LoVo (cell line): Measurements from ENCODE around the gene CARS1.

Source experiments
- DNase-seq: peaks from one replicate; pipeline ENCODE4 v3.0.0-alpha.2; 2016; ENCODE audit warnings: low spot score

Gene CARS1

DNA sequence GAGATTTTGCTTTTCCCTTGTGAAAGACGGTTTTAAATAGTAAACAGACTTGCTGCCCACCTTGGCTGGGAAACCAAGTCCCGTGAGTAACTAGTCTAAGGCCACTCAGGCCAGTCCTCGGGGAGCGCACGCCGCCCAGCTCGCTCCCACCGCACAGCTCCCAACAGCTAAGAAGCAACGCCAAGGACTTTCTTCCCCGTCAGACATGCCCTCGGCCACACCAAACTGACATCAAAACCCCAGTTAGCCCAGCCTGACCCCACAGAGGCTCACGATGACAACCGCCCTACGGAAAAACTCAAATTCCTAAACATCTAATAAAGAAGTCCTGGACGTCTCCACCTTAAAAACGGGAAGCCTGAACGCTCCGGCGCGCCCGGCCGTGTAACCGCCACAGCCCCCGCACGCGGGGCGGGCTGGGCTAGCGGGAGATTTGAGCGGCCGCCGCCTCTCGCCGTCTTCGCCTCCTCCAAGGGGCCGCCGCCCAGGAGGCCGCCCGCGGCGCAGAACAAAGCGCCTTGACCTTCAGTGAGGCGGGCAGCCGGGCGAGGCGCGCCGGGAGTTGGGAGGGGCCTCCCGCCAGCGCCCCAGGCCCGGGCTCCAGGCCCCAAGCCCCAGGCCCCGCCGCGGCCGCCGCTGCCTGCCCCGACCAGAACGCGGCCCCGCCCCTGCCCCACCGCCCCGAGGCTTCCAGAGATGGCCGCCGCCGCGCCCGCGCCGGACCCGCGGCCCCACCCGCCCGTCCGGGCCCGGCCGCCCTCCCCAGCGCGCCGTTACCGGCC is 65.6 kb downstream of the CARS1 start:
- DNase-seq = peak; percentile 58

DNA sequence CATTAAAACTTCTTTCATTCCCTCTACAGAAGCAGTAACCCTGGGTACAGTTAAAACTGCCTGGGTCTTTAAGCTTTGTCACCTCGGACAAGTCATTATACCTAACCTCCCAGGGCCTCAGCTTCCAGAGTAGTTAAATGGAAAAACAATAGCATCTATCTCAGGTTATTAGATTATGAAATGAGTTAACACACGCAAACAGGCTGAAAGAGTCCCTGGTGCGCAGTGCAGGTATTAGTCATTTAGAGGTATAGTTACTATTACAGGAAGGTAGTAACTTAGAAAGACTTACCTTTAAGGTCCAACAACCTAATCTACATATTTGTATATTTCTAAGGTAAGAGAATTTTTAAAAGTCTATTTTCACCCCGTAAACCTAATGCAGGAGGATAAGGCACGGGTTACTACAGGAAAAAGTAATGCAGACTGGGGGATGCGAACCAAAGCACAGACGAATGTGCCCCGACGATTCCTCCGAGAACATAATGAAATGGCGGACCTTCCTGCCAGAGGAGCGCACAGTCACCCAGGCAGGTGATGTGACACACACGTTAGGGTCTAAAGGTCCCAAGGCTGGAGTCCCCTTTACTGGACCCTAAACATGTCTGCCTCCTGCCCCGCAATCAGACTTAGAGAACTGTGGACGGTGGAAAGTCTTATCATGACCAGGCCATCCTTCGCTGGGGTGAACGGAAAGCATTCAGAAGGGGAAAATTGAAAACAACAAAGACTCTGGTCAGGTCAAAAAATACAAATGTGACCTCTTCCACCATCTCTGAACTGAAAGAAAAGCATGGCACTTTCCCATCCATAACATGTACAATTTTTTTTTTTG is 66.4 kb downstream of the CARS1 start:
- peak; percentile 36 for DNase-seq

DNA sequence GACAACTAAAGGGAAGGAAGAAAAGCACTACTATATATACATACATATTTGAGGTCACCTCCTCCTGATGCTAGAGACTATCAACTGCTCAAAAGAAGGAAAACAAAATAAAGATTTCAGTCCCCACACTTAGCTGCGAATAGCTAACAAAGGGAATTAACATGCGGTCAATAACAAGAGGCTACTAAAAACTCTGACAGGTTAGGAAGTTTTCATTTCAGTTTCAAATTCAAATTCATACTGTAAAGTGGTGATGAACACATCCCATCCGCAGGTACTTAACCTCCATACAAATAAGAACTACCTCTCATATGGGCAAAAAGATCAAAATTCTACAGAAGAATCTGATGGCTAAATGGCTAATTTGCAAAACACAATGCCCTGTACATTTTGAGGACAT is 67.7 kb downstream of the CARS1 start:
- DNase-seq = no peak

DNA sequence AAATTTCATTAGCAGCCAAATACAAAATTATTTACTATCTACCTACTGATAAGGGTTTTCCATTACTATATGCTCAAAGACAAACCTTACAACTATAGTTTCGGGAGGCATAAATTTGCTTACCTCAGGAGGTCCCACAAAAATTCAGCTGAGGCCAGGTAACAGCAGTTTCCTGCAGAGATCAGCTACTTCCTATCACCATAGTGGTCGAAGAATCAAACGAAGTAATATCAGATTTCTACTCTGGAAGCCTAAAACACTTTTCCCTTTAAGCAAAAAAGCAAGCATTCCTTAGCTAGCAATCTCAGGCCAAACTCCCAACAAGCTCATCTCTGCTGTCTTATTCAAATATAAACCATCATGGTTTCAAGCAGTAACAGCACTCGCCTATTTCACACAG is 68.2 kb downstream of the CARS1 start:
- DNase-seq = no peak

DNA sequence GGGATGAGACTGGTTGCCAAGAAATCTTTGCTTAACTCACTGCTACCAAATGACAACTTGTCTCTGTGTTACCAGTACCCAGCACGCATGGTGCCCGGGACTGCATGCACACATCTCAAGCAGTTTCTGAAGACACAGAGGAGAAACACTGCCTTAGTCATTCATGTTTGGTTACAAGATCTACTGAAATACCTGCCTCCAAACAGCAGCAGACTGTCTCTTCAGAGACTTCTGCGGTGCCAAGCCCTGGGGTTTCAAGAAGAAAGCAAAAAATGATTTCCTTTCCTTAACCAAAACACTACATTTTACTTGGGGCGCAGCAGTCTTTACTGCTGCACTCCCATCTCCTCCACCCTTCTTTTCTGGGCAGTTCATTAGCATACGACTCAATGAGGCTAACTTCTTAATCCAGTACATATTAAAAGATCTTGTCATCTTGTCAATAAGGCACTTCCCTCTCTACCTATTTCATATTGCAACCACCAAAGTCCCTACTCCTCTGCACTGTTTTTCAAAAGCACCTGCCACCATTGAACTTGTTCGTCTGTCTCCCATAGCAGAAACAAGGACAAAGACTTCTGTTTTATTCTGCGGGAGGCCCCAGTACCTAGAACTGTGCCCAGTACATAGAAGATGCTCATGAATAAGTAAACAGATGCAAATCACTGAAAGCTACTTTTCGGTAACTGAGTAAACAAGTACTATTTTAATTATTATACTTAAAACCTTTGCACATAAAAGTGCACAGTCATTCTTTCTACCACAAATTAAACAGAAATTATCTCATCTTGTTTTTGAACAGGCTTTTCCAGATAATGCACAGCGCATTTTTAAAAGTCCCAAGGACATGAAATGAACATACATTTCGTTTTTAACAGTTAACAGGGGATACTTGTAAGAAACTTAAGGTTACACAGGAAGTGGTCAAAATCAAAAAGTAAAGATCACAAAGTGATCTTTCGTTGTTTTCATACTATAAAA is 69.1 kb downstream of the CARS1 start:
- DNase-seq = no peak

DNA sequence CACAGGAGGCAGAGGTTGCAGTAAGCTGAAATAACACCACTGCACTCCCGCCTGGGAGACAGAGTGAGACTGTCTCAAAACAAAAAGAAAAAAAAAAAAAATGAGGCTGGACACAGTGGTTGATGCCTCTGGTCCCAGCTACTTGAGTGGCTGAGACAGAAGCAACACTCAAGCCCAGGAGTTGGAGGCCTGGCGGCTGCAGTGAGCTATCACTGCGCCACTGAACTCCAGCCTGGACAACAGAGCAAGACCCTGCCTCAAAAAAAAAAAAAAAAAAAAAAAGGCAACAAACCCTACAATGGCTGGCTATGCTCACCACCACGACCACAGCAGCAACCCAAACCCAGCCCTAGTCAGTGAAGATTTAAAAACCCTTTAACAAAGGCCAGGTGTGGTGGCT is 73.3 kb downstream of the CARS1 start:
- DNase-seq = no peak

DNA sequence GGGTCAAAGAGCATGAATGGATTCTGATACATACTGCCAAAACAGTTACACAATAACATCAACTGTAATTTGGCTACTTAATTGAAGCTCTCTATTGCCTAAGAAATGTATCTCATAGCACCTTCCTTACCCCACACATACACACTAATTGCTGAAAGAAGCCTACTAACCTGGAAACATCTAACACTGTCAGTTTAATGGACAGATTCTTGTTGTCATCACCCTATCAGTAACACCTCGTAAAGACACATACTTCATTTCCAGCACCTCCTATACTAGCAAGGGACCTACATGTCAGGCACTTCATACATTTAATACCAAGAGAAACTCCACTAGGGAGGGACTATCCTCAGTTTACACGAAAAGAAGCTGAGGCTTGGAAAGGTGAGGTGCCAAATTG is 75.0 kb downstream of the CARS1 start:
- no peak for DNase-seq

DNA sequence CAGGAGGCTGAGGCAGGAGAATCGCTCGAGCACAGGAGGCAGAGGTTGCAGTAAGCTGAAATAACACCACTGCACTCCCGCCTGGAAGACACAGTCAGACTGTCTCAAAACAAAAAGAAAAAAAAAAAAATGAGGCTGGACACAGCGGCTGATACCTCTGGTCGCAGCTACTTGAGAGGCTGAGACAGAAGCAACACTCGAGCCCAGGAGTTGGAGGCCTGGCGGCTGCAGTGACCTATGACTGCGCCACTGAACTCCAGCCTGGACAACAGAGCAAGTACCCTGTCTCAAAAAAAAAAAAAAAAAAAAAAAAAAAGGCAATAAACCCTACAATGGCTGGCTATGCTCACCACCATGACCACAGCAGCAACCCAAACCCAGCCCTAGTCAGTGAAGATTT is 76.1 kb downstream of the CARS1 start:
- no peak for DNase-seq

DNA sequence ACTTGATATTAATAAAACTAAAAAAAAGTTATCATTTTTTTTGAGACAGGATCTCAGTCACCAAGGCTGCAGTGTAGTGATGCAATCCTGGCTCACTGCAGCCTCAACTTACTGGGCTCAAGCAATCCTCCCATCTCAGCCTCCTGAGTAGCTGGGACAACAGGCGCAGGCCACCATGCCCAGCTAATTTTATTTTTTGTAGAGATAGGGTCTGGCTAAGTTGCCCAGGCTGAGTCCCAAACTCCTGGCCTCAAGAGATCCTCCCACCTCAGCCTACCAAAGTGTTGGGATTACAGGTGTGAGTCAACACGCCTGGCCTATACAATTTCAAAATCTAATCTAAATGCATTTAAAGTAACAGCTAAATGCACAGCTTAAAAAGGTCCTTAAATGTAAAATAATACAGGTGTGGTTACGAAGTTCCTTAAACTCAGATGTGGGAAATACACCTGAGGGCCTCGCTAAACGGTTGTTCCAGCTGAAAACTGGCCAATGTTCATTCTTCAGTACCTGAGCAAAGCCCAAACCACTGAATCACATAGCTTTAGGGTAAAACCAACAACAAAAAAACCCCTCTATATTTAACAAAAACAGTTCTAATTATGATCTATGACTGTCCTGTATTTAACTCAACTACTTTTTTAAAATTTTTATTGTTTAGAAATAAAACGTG is 76.9 kb downstream of the CARS1 start:
- DNase-seq = no peak

DNA sequence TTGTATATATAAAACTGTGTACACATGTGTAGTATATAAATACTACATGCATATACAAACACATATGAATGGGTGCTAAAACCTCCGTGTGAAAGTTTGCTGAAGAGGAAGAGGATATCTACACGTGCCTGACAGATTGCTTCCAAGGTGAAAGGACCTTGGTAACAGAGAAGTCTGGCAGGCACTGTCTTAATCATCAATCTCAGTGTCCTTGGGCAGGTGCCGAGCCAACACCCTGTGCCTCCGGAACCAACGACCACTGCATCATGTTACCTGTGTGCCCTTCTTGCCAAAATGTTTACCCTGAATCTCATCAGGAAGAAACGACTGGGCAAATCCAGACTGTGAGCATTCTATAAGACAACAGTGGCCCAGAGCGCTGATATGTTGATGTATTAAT is 80.1 kb downstream of the CARS1 start:
- no peak for DNase-seq

DNA sequence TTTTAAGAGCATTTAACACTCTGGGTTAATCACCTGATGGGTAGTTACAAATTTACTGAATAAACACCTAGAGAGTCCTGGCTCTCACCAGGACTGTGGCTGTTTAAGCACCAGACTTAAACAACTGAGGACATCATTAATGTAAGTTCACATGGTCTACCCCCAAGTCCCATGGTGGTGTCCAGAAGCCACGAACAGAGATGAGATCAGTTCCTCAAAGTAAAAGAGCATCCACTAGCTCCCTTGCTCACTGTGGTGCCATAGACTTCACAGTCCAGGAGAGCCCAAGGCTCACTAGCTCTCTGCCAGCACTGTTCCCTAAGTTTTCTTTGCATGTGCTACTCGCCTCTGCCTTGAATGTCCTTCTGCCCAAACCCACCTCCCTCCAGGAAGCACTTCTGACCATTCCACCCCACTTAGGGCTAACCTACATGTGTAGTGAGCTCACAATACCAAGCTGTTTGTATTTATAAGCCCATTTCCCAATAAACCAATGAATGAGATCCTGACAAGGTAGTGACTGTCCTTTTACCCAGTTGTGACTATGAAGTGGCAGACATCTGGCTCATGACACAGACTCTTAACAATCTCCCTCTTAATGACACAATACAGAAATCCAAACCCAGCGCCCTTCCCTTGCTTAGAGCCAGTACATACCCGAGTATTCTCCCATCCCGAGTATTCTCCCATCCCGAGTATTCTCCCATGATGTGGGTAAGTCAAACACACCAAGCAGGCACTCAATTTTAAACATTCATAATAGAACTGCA is 80.7 kb downstream of the CARS1 start:
- DNase-seq = no peak

DNA sequence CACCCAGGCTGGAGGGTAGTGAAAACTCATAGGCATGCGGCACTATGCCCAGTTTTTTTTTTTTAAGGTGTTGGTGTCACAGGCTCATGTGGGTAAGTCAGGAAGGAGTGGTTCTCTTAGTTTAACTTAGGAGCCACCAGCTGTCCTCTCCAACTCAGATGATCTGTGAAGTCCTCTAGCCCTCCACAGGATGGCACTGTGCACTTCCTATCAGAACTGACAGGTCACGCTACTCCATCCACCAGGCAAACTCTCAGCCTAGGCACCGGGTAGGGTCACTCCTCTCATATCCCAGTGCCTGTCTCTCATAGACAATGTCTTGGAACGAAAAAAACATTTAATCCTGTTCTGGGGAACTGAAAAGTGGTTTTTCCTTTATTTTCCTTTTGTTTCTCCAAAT is 81.6 kb downstream of the CARS1 start:
- no peak for DNase-seq

DNA sequence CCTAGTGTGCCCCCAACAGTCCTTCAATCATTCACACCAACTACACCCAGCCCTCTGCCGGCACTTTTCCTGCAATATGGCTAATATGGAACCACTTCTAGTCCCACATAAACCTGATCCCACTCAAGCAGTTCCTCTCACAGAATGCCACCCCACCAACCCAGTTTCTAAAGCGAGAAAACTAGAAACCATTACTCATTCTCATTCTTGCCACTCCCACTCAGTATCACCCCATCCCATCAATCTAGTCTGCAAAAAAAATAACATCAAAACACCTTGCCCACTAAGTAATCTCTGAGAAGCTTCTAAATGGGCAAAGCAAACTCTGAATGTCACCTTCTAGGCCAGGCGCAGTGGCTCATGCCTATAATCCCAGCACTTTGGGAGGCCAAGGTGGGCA is 83.0 kb downstream of the CARS1 start:
- no peak for DNase-seq

DNA sequence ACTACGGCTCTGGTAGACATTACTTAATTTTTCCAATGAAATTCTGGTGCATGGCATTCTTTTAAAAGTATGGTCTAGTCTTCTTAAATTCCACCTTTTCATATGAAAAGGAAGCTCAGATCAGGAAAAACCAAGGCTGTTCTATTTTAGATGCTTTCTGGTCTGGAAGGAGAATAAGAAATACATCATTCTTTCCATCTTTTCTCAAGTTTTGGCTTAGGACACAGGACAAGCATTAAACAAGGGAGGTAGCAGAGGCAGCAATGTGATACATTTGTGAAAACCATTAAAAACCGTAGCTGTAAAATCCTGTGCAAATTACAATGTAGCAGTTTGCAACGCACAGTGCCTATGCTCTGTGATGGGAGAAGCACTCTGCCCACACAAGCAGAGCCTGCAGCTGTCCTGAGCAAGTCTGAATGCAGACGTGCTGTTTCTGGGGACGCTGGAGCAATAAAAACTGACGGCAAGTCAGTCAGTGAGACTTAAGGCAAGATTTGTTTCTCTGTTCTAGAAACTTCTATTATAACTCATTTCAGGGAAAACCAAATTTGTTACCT is 88.8 kb downstream of the CARS1 start:
- DNase-seq = no peak

DNA sequence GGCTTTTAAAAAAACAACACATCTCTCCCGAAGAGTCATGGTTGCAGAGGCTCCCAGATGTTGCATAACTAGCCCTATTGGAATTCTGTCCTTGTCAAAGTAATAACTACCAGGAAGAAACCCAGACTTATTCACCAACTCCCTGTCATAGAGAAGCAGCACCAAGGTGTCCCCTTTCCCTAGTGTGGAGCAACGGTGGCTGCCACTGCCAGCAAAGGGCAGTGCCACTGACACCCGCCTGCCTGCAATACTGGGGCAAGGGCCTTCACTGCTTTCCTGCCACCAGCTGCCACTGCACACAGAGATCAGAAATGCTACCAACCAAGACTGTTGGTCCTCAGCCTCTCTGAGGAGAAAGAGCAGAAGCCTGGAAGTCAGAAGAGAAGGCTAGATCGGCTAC is 92.4 kb downstream of the CARS1 start:
- no peak for DNase-seq

DNA sequence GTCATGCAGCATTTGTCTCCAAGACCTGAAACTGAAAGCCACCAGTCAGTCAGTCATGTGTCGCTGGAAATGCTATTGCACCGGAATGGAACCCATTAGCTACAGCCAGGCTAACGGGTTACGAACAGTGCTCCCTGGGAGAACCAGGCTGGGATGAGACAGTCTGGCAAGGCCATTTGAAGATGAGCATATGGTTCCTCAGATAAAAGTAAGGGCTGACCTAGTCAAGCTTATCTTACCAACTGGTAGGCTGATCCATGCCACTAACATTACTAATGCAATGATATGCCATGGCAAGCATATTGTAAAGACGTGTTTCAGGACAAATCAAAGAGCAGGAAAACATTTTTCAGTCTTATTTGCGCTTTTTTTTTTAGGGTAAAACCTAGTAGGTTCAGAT is 93.5 kb downstream of the CARS1 start:
- DNase-seq = no peak

DNA sequence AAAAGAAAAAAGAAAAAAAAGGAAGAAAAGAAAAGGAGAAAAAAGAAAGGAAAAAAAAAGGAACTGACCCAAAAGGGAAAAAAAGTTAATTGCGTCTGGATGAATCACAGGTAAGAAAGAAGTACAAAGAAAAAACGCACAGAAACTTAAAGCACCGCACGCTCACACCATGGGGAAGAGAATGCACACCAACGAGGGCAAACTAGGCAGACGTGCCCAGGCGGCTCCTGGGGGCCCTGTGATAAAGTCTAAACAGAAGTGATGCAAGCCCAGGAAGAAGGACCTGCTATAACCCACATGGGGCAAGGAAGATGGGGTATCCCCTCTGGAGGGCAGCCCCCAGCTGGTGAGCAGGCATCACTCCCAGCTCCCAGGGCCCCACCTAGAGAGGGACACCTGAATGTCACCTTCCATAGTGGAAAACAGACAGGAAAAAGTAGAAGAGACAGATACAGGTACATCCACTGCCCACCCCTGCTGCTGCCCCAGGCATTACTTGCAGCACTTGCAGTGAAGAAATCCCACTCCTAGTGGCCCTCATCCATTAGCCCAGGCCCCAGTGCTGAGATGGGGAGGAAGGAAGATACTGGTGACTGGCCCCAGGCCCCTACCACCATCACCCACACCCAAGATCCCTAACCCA is 94.0 kb downstream of the CARS1 start:
- no peak for DNase-seq

DNA sequence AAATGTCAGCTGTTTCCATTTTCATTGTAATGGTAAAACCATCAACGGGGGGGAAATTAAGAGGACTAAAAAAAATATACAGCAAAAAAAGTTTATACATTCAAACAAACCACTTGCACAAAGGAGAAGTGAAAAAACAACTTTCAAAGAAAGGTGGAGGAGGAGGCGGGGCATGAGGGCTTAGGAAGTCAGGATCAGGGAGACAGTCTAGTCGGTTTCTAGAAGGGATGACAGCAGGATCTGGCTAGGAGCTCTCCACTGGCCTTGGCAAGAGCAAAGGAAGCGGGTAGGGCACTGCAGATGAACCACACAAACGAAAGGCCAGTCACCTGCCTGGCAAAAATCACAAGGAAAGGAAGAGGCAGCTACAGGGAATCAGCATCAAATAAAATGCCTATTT is 96.1 kb downstream of the CARS1 start:
- no peak for DNase-seq

DNA sequence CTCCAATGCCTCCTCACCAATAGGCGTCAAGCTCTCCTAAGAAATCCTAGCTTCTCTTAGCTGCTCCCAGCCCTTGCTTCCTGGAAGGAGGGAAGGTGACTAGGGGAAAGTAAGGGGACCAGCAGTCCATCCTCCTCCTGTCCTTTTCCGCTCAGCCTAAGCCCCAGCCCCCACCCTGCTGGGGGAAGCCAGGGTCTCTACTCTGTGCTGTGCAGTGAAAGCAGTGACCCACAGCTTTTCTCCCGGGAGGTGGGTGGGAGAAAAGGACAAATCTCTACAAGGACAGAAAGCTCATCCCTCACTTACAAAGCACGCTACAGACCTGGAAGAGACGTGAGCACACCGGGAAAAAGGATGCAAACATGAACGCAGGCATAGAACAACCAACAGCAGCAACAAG is 97.1 kb downstream of the CARS1 start:
- DNase-seq = no peak

DNA sequence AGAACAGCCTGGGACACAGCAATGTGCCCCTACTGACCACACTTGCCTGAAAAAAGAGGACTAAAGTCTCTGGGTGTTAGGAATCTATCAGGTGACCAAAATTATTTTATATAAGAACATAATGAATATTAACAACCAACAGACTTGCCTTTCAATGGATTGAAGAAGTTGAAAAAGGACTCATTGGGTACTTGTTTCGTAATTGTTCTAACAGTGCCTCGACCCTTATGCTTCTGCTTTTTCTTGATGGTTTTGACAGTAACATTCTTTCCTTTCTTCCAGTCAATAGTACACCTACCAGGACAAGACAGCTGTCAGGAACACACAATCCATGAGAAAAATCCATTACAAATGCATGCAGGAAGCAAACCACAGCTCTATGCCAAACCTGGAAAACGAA is 99.0 kb downstream of the CARS1 start:
- DNase-seq = no peak
